Activated gamma-delta T cell (primary cell): ENCODE measurements around the gene PTF1A.
"Not testable (repeated sequence)": the region's sequence is repeated elsewhere in the genome, so short reads cannot be mapped to it uniquely, and the experiment has no call there.

Source experiments
- DNase-seq: peaks from one replicate; lab custom pipeline; 2025; lab: John Stamatoyannopoulos, UW

The PTF1A gene

DNA sequence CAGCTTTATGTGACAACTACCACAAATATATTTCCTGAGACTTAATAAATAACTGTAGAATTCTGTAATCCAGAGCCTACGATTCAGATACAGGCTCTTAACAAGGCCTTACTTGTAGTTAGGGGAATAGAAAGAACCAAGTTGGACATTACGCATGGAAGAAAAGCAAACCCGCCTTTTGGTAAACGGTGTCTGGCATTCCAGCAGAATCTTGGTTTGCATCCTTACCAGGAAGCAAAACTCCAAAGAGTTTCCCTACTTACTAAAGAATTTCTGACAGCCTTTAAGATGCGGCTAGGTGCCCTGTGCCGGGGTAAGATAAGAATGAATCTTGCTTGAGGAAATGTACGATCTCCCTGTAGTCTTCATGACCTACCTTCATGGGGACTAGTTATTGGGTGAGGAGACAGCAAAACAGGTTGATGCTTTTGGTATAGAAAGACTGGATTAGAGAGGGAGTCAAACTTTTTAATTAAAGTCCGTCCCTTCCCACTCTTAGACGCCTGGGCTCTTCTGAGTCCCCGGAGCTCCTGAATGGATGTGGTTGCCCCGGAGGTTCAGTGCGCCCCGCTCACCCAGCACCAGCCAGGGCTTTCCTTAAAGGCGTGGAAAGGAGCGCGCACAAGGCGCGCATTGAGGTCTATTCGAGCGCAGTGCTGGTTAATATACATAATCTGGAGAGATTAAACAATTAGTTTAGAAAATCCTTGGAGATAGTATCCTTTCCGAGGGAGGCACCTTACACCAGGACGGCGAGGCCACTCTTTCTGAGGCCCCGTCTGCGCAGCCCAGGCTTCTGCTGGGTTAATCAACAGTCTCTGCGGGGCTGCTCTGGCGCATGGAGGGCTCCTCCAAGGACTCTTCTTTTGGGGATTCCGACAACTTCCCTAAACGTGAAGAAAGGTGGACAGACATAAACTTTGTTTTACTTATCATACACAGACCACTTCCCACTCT, 11.5 kb downstream of the PTF1A start:
- no peak for DNase-seq

DNA sequence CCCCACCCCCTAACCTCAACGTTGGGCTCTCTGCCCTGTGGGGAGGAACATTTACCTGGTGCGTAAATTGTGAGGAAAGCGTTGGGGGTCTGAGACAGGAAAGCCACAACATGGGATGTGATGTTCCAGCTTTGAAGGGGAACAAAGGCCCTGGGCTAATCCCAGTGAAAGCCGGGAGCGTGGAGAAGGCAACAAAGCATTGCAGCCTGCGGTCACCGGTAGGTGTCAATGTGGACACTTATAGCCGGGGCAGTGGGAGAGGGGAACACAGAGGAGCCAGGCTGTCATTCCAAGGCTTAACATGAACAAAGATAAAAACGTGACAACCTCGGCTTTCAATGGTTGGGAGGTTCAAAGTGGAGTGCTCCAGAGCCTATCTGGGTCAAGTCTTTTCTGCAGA, 12.7 kb downstream of the PTF1A start:
- DNase-seq = no peak

DNA sequence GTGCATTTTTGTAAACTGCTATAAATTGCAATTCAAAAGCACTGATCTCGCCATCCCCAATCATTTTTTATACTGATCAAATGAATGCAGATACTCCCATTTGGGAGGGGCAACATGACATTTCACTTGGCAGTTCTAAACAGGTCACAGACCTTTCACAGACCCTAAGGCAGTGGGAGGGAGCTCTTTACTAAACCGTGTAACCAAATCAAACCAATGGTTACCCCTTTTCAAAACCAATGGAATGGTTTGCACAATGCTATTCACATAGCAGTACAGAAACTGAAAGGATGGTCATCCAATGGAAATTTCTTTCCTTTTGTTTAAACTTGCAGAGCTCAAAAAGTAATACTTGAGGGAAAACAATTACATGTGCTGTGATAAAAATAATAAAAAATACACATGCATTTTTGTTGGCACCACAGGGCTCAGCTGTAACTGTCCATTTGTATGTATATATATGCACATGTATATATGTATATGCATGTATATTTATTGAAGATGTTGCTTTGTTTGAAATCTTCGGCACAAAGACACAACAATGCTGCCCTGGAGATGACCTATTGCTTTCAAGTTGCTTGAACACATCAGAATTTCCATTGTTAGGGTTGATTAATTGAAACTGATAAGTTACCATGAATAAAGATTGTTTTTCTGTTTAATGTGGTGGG, 14.0 kb downstream of the PTF1A start:
- DNase-seq = no peak

DNA sequence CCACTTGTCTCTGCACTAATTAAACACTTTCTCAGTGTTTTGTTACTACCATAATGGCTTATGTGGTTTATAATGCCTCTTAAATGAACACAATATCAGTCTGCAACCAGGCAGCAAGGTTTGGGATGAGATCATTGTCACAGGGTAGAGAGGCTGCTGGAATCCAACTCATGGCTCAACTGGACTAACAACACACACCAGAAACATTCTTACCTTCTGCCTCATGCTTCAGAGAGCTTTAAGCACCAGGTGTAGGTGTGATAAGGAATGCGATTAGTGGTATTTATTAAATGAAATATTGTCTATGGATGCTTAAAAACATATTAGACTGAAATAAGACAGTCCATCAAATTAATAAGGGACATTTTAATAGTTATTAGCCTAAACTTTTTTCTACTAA, 25.4 kb downstream of the PTF1A start:
- DNase-seq = no peak

DNA sequence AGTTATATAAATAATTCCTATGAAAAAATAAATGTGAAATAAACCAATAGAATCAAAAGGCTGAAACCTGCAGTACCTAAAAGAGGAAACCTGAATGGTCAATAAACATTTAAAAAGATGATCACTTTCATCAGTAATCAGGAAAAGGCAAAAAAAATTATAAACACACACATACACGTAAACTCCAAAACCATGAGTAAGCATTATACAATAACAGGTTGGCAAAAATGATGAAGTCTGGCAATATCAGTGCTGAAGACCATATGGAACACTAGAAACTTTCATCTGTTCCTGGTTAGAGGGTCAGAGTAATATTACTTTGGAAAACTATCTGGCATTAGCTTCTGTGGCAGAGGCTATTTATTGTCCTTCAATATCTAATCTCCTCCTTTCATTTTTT, 38.5 kb downstream of the PTF1A start:
- DNase-seq = no peak

DNA sequence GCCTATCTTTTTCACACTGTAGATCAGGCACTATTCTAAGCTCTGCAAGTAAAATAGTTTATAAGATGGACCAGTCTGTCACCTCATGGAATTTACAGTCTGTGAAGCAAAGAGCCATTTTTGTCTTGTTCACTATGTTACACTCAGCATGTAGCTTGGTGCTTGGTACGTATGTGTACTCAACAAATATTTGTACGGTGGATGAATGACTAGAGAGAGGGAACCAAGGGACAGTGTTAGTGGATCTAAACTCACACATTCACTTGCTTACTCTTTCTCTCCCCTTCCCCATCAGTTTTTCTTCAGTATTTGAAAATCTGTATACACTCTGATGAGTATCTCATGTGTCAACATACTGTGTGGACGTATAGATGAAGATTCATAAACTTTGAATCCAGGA, 45.9 kb downstream of the PTF1A start:
- DNase-seq = no peak

DNA sequence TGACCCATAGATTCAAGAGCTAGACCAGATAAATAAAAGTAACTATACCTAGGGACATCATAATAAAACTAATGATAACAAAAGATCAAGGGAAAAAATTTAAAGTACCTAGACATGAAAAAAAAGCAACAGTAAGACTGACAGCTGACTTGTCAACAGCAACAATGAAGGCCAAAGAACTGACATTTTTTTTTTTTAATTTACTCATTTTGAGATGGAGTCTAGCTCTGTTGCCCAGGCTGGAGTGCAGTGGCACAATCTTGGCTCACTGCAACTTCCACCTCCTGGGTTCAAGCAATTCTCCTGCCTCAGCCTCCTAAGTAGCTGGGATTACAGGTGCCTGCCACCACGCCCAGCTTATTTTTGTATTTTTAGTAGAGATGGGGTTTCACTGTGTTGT, 49.7 kb downstream of the PTF1A start:
- not testable (repeated sequence) for DNase-seq
